NCI-H1048 (cell line): Measurements from ENCODE around the gene DCAF11.

Experiments
- DNase-seq: peaks from one replicate; lab custom pipeline; 2025; lab: John Stamatoyannopoulos, UW

Gene DCAF11

DNA sequence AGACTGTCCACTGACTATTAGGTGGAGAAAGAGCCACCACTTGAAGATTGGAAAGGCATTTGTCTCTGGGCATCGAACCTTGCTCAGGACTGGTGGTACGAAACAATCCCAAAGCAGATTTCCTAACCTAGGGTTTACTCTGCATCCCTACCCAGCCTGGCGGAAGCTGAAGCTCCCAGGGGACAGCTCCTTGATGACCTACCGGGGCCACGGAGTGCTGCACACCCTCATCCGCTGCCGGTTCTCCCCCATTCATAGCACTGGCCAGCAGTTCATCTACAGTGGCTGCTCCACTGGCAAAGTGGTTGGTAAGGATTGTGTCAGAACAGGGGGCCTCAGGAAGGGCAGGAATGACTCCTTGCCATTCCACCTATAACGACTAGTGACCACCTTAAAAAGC, 6.6 kb downstream of the DCAF11 start:
- DNase-seq = no peak

DNA sequence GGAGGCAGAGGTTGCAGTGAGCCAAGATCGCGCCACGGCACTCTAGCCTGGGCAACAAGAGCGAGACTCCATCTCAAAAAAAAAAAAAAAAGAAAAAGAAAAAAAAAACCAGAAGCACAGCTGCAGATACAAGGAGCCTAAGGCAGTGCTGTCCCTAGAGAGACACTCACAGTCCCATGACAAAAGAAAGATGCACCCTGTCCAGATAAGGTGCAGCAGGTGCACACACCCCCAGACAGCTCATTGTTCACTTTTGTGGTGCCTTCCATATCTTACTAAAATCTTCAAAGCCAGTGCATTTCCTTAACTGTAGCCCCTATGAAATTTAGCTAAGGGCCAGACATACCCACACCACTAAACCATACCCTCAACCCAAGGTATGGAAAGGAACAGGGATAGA, 7.8 kb downstream of the DCAF11 start:
- no peak for DNase-seq

DNA sequence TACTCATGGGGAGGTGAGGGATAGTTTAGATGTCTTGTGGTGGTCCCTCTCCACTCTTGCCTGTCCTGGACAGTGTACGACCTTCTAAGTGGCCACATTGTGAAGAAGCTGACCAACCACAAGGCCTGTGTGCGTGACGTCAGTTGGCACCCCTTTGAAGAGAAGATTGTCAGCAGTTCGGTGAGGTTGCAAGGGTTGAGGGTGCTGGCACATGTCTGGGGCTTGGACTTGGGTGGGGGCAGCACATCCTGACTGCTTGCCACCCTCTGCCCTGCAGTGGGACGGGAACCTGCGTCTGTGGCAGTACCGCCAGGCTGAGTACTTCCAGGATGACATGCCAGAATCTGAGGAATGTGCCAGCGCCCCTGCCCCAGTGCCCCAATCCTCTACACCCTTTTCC, 8.3 kb downstream of the DCAF11 start:
- DNase-seq = no peak

DNA sequence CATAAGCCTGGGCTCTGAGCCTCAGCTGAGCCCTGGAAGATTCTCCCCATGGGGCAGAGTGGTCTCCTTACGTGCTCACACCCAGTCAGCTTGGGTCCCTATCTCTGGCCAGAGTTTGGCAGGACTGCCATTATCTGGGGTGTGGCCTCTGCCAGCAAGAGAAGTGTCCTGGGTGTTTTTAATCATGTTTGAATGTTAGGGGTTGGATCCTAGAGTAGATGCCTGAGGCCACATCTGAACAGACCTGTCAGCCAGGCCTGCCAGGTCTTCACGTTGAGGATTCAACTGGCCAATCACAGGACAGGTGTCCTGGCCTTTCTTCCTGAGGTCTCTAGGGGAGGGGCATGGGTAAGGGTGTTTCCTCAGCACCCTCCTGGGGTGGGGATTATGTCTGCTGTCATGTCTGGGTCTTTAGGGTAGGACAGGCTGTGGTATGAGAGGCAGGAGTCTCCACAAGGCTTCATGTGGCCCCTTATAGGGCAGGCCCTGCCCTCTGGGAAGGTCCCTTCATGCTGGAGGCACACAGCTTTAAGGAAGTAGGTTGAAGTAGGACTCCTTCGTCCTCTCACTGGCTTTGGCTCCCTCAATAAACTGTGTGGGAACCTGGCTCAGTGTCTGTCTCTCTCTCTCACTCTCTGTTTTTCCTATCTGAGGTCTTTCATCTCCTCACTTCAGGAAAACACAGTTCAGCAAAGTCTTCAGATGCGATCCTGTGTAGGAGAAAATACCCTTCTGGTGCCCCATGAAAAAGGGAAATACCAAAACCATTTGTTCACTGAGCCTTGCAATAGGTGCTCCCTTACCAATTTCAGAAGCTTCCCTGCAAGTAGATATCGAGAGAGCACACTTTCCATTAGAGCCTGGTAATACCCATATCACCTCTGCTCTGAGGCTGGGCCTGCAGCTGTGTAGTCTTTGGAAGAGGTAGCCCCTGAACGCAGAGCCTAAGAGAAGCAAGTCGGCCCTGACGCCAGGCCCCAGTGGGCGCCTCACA, 9.1 kb downstream of the DCAF11 start:
- no peak for DNase-seq

DNA sequence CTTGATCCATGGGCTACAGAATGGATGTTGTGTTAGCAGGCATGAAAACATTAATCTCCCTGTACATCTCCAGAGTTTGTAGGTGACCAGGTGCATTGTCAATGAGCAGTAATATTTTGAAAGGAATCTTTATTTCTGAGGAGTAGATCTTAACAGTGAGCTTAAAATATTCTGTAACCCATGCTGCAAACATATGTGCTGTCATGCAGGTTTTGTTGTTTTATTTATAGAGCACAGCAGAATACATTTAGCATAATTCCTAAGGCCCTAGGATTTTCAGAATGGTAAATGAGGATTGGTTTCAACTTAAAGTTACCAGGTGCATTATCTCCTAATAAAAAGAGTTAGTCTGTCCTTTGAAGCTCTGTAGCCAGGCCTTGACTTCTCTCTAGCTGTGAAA, 12.4 kb downstream of the DCAF11 start:
- no peak for DNase-seq

DNA sequence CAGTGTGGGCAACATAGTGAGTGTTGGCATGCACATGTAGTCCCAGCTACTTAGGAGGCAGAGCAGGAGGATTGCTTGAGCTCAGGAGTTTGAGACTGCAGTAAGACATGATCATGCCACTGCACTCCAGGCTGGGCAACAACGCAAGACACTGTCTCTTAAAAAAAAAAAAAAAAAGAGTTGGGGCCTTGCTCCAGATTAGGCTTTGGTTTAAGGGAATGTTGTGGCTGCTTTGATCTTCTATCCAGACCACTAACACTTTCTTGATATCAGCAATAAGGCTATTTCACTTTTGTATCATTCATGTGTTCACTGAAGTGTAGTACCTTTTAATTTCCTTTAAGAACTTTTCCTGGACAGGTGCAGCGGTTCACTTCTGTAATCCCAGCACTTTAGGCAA, 13.1 kb downstream of the DCAF11 start:
- no peak for DNase-seq

DNA sequence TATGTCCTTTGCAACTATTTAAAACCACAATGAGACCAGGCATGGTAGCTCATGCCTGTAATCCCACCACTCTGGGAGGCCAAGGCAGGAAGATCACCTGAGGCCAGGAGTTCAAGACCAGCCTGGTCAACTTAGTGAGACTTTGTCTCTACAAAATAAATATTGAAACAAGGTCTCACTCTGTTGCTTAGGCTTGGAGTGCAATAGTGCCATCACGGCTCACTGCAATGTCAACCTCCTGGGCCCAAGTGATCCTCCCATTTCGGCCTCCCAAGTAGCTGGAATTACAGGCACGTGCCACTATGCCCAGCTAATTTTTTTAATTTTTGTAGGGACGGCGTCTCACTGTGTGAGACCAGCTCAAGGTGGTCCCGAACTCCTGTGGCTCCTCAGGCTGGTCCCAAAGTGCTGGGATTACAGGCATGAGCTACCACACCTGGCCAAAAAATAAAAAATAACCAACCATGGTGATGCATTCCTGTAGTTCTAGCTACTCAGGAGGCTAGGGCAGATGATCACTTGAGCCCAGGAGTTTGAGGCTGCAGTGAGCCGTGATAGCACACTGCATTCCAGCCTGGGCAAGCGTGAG, 14.9 kb downstream of the DCAF11 start:
- no peak for DNase-seq

DNA sequence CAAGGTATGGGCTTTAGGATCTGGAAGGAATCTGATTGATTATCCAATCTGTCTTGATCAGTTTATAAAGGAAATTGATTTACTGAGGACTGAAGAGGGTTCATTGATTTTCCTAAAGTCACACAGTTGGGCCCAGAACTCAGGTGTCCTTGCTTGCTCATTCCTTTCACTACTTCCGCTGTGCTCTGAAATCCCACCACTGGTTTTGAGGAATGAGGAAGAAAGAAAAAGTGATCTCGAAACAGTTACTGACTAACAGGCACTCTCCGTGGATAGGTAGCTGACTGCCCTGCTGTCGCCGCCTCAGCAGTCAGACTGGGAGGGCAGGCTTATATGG, 15.8 kb downstream of the DCAF11 start, which contains the start of gene FITM1:
TSS of gene FITM1 (plus strand) at position 280 of the 337 bp plus-strand sequence. CDS start 905 bp downstream, outside the sequence.
- DNase-seq = no peak

DNA sequence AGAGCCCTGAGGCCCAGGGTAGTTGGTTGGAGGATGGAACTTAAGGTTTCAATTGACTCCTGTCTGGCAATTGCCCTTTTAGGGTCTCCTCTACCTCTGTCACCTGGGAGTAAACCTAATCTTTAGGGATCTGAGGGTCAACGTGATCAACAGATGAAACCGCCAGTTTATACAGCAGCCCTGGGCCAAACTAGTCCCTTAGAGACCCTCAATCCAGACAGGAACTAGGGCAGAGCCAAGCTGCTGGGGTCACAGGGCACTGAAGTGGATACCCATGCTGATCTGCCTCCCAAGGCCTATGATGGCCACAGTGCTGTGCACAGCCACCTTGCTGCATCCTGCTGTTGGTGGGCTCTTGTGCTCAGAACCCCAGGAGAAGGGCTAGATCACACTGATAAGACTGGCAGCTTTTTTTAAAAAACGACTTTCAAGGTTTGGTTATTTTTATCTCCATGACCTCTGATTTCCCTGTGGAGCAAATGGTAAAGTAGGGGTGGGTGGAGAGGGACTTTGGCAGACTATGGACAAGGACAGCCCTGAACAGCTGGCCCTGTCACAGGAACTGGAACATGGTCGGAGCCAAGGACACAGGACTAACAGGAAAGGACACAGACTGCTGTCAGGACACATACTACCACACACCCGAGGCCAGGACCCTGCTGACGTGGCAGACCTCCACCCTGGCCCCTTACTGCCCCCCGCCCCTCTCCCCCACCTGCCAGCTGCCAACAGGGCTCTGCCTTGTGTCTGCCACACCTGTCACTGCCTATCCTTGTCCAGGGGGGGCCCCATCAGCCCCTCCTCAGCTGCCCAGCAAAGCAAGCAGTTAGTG, 16.4 kb downstream of the DCAF11 start:
- DNase-seq = no peak

DNA sequence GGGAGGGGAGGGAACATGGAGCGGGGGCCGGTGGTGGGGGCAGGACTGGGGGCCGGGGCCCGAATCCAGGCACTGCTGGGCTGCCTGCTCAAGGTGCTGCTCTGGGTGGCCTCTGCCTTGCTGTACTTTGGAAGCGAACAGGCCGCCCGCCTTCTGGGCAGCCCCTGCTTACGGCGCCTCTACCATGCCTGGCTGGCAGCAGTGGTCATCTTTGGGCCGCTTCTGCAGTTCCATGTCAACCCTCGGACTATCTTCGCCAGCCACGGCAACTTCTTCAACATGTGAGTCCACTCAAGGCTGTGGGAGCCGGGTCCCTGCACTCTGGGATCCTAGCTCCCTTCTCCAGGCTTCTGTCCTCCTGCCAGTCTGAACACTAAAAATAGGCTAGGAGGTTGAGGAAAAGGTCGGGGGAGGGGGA, 17.0 kb downstream of the DCAF11 start:
- no peak for DNase-seq

DNA sequence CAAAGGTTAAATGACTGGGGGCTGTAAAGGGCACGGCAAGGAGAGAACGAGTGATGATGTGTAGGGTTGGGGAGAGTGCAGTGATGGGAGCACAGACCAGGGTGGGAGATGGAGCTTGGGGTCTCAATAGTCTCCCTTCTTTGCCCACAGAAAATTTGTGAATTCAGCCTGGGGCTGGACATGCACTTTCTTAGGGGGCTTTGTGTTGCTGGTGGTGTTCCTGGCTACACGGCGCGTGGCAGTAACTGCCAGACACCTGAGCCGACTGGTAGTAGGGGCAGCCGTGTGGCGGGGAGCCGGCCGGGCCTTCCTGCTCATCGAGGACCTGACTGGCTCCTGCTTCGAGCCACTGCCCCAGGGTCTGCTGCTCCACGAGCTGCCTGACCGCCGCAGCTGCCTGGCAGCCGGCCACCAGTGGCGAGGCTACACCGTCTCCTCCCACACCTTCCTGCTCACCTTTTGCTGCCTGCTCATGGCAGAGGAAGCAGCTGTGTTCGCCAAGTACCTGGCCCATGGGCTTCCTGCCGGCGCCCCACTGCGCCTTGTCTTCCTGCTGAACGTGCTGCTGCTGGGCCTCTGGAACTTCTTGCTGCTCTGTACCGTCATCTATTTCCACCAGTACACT, 17.6 kb downstream of the DCAF11 start:
- DNase-seq = no peak

DNA sequence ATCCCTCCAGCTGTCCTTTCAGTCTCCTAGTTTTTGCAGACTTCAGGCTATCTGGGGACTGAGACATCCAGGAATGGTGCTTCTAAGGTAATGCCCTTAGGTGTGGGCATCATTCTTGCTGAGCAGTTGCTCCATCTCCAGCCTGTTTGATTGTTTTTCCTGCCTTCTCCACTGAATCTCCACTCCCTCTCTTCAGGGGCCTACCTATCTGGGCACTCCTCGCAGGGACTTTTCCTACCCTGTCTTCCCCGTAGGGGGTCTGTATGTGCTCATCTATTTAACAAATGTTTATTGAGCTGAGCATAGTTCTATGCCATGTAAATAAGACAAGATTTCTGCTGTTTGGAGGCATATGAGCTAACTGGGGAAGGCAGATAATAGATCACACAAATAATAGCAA, 18.4 kb downstream of the DCAF11 start:
- no peak for DNase-seq

DNA sequence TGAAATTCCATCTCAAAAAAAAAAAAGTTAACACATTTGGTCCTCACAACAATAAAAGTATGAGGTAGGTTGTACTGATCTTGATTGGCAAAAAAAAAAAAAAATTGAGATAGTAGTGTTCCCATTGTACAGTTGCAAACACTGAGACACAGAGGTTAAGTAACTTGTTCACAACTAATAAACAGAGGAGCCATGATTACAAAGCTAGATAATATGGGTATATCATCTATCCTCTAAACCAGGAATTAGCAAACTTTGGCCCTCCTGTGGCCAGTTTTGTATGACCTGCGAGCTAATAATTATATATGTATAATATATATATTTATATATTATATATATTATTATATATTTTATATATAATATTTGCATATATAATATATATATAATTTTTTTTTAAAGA, 19.2 kb downstream of the DCAF11 start:
- DNase-seq = no peak

DNA sequence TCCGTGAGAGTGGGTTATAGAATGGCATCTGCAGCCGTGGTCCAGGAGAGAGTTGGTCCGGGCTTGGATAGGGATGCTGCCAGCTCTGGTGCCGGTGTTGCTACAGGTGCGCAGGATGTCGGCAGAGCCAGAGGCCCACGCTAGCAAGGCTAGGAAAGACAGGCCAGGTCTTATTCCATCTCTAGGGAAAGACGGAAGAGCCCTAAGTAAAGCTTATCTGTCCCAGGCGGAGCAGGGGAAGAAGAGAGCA, 20.9 kb downstream of the DCAF11 start:
- no peak for DNase-seq

DNA sequence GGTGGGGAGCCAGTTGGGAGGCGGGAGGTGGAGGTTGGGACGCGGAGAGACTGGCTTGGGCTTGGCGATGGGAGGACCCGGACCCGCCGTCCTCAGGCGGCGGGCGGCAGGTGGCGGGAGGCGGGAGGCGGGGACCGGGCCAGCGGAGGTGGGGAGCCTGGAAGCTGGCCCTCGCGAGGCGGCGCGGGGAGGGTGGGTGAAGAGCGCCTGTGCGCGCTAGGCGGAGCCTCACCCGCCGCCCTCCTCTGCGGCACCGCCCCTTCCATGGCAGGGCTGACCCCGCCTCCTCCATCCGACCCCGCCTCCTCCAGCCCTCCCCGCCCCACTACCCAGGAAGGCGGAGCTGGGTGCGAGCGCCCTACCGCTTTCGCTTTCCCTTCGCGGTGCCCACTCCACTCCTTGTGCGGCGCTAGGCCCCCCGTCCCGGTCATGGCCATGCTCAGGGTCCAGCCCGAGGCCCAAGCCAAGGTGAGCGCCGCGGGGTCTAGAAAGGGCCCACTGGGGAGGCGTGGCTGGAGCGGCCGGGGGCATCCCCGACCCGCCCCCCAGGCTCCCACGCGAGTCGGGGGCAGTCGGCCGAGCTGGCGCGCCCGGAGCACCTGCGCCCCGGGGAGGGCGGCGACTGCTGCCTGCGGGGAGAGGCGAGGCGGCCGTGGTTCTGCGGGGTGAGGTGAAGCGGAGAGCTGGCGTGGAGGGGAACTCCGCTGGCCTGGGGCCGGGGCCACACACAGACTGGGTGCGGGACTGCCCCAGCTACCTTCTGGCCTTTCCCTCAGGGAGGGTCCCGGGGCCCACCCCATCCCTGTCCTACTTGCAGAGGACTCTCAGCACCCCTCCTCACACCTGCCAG, 21.5 kb downstream of the DCAF11 start, which contains the start of gene PSME1:
TSS of gene PSME1 (plus strand) at position 361 of the 850 bp plus-strand sequence. CDS start at position 430, 69 bp downstream.
- DNase-seq = peak; percentile 73

DNA sequence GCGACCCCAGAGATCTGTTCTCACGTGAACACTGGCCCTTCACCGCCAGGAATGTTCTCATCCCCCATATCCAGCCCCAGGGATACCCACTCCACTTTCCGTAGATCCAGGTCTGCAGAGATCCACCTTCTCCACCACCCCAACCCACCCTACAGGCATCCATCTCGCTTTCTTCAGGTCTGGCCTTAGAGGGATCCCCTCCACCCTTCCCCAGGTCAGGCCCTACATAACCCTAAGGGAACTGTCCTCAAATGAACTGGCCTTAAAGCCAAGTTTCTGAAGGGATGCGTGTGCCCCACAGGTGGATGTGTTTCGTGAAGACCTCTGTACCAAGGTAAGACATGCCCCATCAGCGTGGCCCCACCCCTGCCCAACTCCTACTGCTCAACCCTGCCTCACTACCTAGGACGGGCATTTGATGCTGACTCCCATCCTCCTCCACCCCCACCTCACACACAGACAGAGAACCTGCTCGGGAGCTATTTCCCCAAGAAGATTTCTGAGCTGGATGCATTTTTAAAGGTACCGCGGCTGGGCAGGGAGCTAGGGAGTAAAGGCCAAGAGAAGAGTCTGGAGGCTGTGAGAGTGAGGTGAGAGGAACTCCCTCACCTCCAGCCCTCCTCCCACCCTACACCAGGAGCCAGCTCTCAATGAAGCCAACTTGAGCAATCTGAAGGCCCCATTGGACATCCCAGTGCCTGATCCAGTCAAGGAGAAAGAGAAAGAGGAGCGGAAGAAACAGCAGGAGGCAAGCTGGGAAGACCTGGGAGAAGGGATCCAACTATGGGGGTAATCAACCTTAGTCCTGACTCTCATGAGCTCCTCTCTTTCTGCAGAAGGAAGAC, 22.3 kb downstream of the DCAF11 start:
- no peak for DNase-seq

DNA sequence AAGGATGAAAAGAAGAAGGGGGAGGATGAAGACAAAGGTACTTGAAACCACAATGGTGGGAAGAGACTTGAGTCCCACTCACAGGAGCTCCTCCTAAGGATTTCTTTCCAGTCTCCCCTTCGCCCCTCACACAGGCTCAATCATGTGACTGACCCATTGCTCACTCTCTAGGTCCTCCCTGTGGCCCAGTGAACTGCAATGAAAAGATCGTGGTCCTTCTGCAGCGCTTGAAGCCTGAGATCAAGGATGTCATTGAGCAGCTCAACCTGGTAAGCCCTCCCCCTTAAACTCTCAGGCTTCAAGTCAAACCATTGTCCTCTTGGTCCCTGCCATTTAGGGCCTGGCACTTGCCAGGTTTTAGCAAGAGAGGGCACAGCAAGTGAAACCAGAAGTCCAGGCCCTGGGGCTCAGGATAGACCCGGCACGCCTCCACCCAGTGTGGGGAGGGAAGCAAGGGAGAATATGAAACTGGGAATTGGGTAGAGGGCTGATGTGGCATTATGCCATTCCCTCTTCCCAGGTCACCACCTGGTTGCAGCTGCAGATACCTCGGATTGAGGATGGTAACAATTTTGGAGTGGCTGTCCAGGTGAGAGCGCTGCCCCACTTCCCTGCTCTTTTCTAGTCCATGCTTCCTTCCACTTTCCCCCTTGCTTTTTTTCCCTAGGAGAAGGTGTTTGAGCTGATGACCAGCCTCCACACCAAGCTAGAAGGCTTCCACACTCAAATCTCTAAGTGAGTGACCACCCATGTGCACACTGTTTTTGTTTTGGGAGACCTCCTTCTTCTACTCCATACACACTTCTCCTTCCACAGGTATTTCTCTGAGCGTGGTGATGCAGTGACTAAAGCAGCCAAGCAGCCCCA, 23.2 kb downstream of the DCAF11 start:
- no peak for DNase-seq

DNA sequence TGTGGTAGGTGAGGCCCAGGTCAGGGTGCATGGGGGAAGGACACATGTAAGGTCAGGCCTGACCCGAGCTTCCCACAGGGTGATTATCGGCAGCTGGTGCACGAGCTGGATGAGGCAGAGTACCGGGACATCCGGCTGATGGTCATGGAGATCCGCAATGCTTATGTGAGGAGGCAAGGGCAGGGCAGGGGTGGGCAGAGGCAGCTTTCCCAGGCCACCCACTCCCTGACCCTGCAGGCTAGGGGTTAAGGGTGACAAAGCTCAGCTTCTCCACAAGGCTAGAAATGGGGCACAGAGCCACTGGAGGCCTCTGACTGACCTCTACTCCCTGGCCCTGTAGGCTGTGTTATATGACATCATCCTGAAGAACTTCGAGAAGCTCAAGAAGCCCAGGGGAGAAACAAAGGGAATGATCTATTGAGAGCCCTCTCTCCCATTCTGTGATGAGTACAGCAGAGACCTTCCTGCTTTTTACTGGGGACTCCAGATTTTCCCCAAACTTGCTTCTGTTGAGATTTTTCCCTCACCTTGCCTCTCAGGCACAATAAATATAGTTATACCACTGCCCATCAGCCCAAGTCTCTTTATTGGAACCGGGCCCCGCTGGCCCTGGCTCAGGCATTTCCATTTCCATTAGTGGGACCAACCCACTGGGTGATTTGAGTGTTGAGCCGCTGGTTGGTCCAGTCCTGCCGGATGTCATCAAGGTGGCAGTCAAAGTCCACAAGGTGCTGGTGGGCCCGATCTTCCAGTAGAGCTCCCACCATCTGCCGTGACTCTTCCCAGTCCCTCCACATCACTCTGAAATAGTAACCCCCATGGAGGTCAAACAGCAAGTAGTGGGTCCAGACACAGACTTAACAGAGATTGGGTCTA, 24.1 kb downstream of the DCAF11 start:
- no peak for DNase-seq
